Neural progenitor cell (in vitro differentiated cells): Measurements from ENCODE around the gene STRIT1. TPM values are rescaled to one million over a fixed set of nuclear protein-coding genes. Genes with fewer than 3 reads are reported as not detected.
A peak's percentile ranks its signal among the peaks of the same experiment; 100 is the strongest.

ENCODE experiments used
- DNase-seq: peaks from one replicate; pipeline ENCODE4 v3.0.0-alpha.2; 2016; ENCODE audit warnings: low spot score
- H2AFZ ChIP-seq: fragments of 200-600 bp; sonication (generic); replicated peaks from 2 replicates; pipeline ENCODE4 v1.6.1; 2016; ENCODE audit warnings: antibody characterized with exemption
- H3F3A ChIP-seq: fragments of 200-600 bp; sonication (generic); 2 replicates; pipeline ENCODE4 v1.6.1; 2016; ENCODE audit warnings: antibody characterized with exemption, low read depth
- H3K27ac ChIP-seq: fragments of 200-600 bp; sonication (generic); 2 replicates; pipeline ENCODE4 v1.5.1; 2016; ENCODE audit warnings: mild to moderate bottlenecking
- H3K27me3 ChIP-seq: fragments of 200-600 bp; sonication (generic); 2 replicates; pipeline ENCODE4 v1.6.1; 2016; ENCODE audit warnings: mild to moderate bottlenecking, moderate library complexity
- H3K36me3 ChIP-seq: fragments of 200-600 bp; sonication (generic); 2 replicates; pipeline ENCODE4 v1.5.1; 2016
- H3K4me1 ChIP-seq: fragments of 200-600 bp; sonication (generic); 2 replicates; pipeline ENCODE4 v1.6.1; 2016; ENCODE audit warnings: mixed run types
- H3K4me2 ChIP-seq: fragments of 200-600 bp; sonication (generic); 2 replicates; pipeline ENCODE4 v1.6.1; 2016
- H3K4me3 ChIP-seq: fragments of 200-600 bp; sonication (generic); 2 replicates; pipeline ENCODE4 v1.5.1; 2016
- H3K79me2 ChIP-seq: fragments of 200-600 bp; sonication (generic); 2 replicates; pipeline ENCODE4 v1.6.1; 2016; ENCODE audit warnings: low read depth
- H3K9ac ChIP-seq: fragments of 200-600 bp; sonication (generic); 2 replicates; pipeline ENCODE4 v1.6.1; 2016
- H3K9me3 ChIP-seq: fragments of 200-600 bp; sonication (generic); 2 replicates; pipeline ENCODE4 v1.5.1; 2016; ENCODE audit warnings: low read depth
- H4K20me1 ChIP-seq: fragments of 200-600 bp; sonication (generic); 2 replicates; pipeline ENCODE4 v1.6.1; 2016; ENCODE audit warnings: low read depth
- H3K27ac Mint-ChIP-seq: 3 replicates; pipeline ENCODE4 v1.8.0; 2021; ENCODE audit warnings: mixed read lengths
- H3K27me3 Mint-ChIP-seq: 2 replicates; pipeline ENCODE4 v1.8.0; 2022; ENCODE audit warnings: low read depth, mild to moderate bottlenecking, inconsistent platforms, moderate library complexity, mixed read lengths; ENCODE audit not compliant: insufficient read depth
- H3K36me3 Mint-ChIP-seq: 3 replicates; pipeline ENCODE4 v1.8.0; 2021; ENCODE audit warnings: mixed read lengths
- H3K4me1 Mint-ChIP-seq: 3 replicates; pipeline ENCODE4 v1.8.0; 2021; ENCODE audit warnings: mixed read lengths
- H3K4me3 Mint-ChIP-seq: 3 replicates; pipeline ENCODE4 v1.8.0; 2021; ENCODE audit warnings: mild to moderate bottlenecking, moderate library complexity, mixed read lengths
- H3K9me3 Mint-ChIP-seq: 3 replicates; pipeline ENCODE4 v1.8.0; 2020; ENCODE audit warnings: mixed read lengths
- EZH2 ChIP-seq: fragments of 200-600 bp; sonication (generic); IDR thresholded peaks from 2 replicates; pipeline ENCODE4 v1.6.1; 2017; ENCODE audit warnings: antibody characterized with exemption, mild to moderate bottlenecking, moderate library complexity
- EZH2phosphoT487 ChIP-seq: fragments of 200-600 bp; sonication (generic); IDR thresholded peaks from 2 replicates; pipeline ENCODE4 v1.6.1; 2017; ENCODE audit warnings: antibody characterized with exemption
- total RNA-seq: library from RNA; depleted of rRNA; stranded (reverse); fragments of >200 nt; gene quantifications from 2 replicates; pipeline ENCODE4 v1.2.3, GENCODE V29; 2015; ENCODE audit warnings: low replicate concordance
- TF ChIP-seq, protein P1 (sequence below): fragments of 200-600 bp; sonication (generic); IDR thresholded peaks from 2 replicates; pipeline ENCODE4 v1.5.1; 2017; ENCODE audit warnings: antibody characterized with exemption, mild to moderate bottlenecking

STRIT1 gene
- total RNA-seq, 1 donor from 2014 or later = not detected

DNA sequence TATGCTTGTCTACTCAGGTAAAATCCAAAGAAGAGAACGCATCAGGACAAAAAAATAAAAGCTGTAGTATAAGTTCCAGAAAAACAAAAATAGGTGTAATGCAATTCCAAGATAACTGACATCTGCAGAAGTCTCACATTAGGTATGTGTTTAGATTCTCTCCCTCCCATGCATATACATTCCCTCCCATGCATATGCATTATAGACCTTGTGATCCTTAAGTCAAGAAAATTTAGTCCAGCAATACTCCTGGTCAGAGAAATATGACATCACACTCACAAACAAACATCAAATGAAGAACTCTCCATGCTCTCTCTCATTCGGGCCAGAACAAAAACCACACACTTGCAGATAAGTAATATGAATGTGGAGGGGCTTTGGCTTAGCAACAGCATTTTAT lies 25.3 kb upstream of the STRIT1 start:
- H3K4me1 Mint-ChIP-seq = peaks cover 3% of the 10 kb centered on the region
- no peaks in the 10 kb centered on the region for H3K9me3 Mint-ChIP-seq
- Histone ChIP-seq H3K79me2 (no peaks in the 10 kb centered on the region), H3K9me3 (no peaks in the 10 kb centered on the region), H4K20me1 (no peaks in the 10 kb centered on the region), H3K36me3 (no peaks in the 10 kb centered on the region), H3K27me3 (no peaks in the 10 kb centered on the region), H3F3A (peaks cover 4% of the 10 kb centered on the region), H3K9ac (no peak overlapping the region), H3K4me1 (no peaks in the 10 kb centered on the region), H2AFZ (peak overlapping the region; percentile 4), H3K4me2 (no peak overlapping the region), H3K4me3 (no peak overlapping the region), H3K27ac (no peak overlapping the region)
- H3K27me3 Mint-ChIP-seq = no peaks in the 10 kb centered on the region
- H3K36me3 Mint-ChIP-seq = no peaks in the 10 kb centered on the region
- no peak overlapping the region for H3K27ac Mint-ChIP-seq
- H3K4me3 Mint-ChIP-seq = no peak overlapping the region
- TF ChIP-seq EZH2 (no peak), EZH2phosphoT487 (no peak)
- TF ChIP-seq, protein P1, sequence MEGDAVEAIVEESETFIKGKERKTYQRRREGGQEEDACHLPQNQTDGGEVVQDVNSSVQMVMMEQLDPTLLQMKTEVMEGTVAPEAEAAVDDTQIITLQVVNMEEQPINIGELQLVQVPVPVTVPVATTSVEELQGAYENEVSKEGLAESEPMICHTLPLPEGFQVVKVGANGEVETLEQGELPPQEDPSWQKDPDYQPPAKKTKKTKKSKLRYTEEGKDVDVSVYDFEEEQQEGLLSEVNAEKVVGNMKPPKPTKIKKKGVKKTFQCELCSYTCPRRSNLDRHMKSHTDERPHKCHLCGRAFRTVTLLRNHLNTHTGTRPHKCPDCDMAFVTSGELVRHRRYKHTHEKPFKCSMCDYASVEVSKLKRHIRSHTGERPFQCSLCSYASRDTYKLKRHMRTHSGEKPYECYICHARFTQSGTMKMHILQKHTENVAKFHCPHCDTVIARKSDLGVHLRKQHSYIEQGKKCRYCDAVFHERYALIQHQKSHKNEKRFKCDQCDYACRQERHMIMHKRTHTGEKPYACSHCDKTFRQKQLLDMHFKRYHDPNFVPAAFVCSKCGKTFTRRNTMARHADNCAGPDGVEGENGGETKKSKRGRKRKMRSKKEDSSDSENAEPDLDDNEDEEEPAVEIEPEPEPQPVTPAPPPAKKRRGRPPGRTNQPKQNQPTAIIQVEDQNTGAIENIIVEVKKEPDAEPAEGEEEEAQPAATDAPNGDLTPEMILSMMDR = no peak
- DNase-seq = no peak

DNA sequence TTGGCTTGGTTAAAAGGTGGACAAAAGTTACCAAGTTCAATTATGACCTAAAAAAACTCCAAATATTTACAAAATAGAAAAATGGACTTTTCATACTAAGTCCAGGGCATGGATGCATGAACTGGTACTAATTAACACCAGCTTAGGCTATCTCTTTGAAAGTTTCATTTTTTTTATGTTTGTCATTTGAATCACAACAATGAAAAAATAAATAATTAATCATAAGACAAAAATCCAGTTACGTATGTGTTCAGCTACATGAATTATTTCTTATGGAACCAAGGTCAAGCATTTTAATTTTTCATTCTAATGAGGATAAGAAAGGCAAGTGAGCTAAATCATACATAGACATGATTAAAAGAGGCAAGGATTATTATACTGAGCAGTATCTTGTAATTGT lies 23.7 kb upstream of the STRIT1 start:
- H3K9me3 ChIP-seq = no peaks in the 10 kb centered on the region
- no peaks in the 10 kb centered on the region for H4K20me1 ChIP-seq
- H3F3A ChIP-seq = peaks cover under 1% of the 10 kb centered on the region
- no peaks in the 10 kb centered on the region for H3K36me3 ChIP-seq
- DNase-seq = no peak
- H3K4me1 ChIP-seq = no peaks in the 10 kb centered on the region
- no peaks in the 10 kb centered on the region for H3K9me3 Mint-ChIP-seq
- H3K79me2 ChIP-seq = no peaks in the 10 kb centered on the region
- no peak overlapping the region for H3K4me2 ChIP-seq
- no peak overlapping the region for H3K27ac Mint-ChIP-seq
- H3K27ac ChIP-seq = no peak overlapping the region
- no peaks in the 10 kb centered on the region for H3K27me3 ChIP-seq
- H3K4me3 ChIP-seq = no peak overlapping the region
- TF ChIP-seq EZH2 (no peak), EZH2phosphoT487 (no peak)
- TF ChIP-seq, protein P1 = no peak
- H3K27me3 Mint-ChIP-seq = no peaks in the 10 kb centered on the region
- H3K36me3 Mint-ChIP-seq = no peaks in the 10 kb centered on the region
- no peak overlapping the region for H2AFZ ChIP-seq
- H3K9ac ChIP-seq = no peak overlapping the region
- no peak overlapping the region for H3K4me3 Mint-ChIP-seq
- peaks cover 3% of the 10 kb centered on the region for H3K4me1 Mint-ChIP-seq

DNA sequence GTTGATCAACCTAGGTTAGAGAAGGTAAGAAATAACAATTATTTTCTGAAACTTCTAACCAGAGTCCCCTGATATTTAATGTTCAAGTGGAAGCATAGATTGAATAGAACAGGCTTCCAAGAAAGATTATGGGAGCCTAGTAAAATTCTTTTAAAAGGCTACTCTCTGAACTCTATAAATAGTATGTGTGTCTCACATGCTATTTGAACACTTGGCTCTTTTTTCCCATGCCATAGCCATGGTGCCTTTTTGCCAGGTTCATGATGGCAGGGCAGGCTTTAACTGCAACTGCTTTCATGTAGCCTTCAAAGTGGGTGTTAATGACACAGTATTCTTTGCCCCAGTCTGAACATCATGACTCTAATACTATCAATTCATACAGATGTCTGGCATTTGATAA lies 22.9 kb upstream of the STRIT1 start:
- Mint-ChIP-seq H3K4me1 (peaks cover 3% of the 10 kb centered on the region), H3K27me3 (no peaks in the 10 kb centered on the region)

More for the DNA sequence above, 22.9 kb upstream of the STRIT1 start:
- H3K4me1 ChIP-seq = no peaks in the 10 kb centered on the region
- H3K4me2 ChIP-seq = no peak overlapping the region
- no peak overlapping the region for H3K4me3 Mint-ChIP-seq
- H3K36me3 Mint-ChIP-seq = no peaks in the 10 kb centered on the region
- H2AFZ ChIP-seq = no peak overlapping the region
- H3K36me3 ChIP-seq = no peaks in the 10 kb centered on the region
- no peak for TF ChIP-seq EZH2
- TF ChIP-seq, protein P1 = no peak
- TF ChIP-seq EZH2phosphoT487 = no peak
- no peaks in the 10 kb centered on the region for H3K79me2 ChIP-seq
- no peak overlapping the region for H3K9ac ChIP-seq
- no peaks in the 10 kb centered on the region for H3K9me3 Mint-ChIP-seq
- H3K9me3 ChIP-seq = no peaks in the 10 kb centered on the region
- no peak overlapping the region for H3K4me3 ChIP-seq
- H4K20me1 ChIP-seq = no peaks in the 10 kb centered on the region
- no peak overlapping the region for H3K27ac Mint-ChIP-seq
- H3F3A ChIP-seq = no peaks in the 10 kb centered on the region
- DNase-seq = no peak
- no peak overlapping the region for H3K27ac ChIP-seq
- H3K27me3 ChIP-seq = no peaks in the 10 kb centered on the region
